IMR-90 (cell line): Measurements from ENCODE around the gene TMEM247. TPM values are rescaled to one million over a fixed set of nuclear protein-coding genes. Genes with fewer than 3 reads are reported as not detected.

ENCODE experiments used
- ATAC-seq: fragments of 200-7000 bp; cut with Tn5 transposase; 2 replicates; pipeline ENCODE4 v1.9.1; 2020; ENCODE audit warnings: low read depth, mild to moderate bottlenecking, moderate library complexity
- BruUV-seq: library from RNA; stranded (reverse); fragments of 400-500 nt; replicated peaks from 2 replicates; lab custom pipeline; 2021; lab: Mats Ljungman, UMichigan
- CTCF ChIA-PET: fragments of 300-600 bp; formaldehyde crosslinking; extraction: SDS; loops from one replicate; lab custom pipeline; 2021; ENCODE audit warnings: antibody characterized with exemption; lab: Yijun Ruan, JAX
- POLR2A ChIA-PET: fragments of 300-600 bp; sonication (Branson Sonifier 250); formaldehyde crosslinking; loops from one replicate; lab custom pipeline; 2022; ENCODE audit warnings: antibody characterized with exemption; ENCODE audit not compliant: unreplicated experiment; lab: Charles Lee
- DNase-seq: peaks from one replicate; pipeline ENCODE4 v3.0.0; 2013
- H2AFZ ChIP-seq: replicated peaks from 2 replicates; pipeline ENCODE3; 2013; ENCODE audit warnings: low read length, mild to moderate bottlenecking; ENCODE audit not compliant: poor library complexity
- H2AK5ac ChIP-seq: 2 replicates; pipeline ENCODE4 v1.6.1; 2013; ENCODE audit warnings: low read depth, low read length, inconsistent platforms
- H2AK9ac ChIP-seq: replicated peaks from 2 replicates; pipeline ENCODE3; 2013; ENCODE audit warnings: mild to moderate bottlenecking, low read depth, low read length, moderate library complexity; ENCODE audit not compliant: poor library complexity
- H2BK120ac ChIP-seq: 2 replicates; pipeline ENCODE4 v1.6.1; 2013; ENCODE audit warnings: low read depth, low read length, inconsistent platforms
- H2BK15ac ChIP-seq: 3 replicates; pipeline ENCODE4 v1.6.1; 2013; ENCODE audit warnings: low read depth, low read length, inconsistent platforms
- H2BK20ac ChIP-seq: 2 replicates; pipeline ENCODE4 v1.6.1; 2013; ENCODE audit warnings: low read depth, mild to moderate bottlenecking, inconsistent platforms, low read length, moderate library complexity
- H2BK5ac ChIP-seq: 2 replicates; pipeline ENCODE4 v1.6.1; 2013; ENCODE audit warnings: mild to moderate bottlenecking, low read depth, low read length, inconsistent platforms; ENCODE audit not compliant: poor library complexity, severe bottlenecking
- H3K14ac ChIP-seq: replicated peaks from 2 replicates; pipeline ENCODE4 v1.6.1; 2013; ENCODE audit warnings: low read depth, low read length, inconsistent platforms
- H3K18ac ChIP-seq: 2 replicates; pipeline ENCODE4 v1.6.1; 2013; ENCODE audit warnings: low read depth, low read length, control low read depth
- H3K23ac ChIP-seq: 2 replicates; pipeline ENCODE4 v1.6.1; 2013; ENCODE audit warnings: low read depth, low read length, inconsistent platforms
- H3K27ac ChIP-seq: 2 replicates; pipeline ENCODE4 v1.5.1; 2013; ENCODE audit warnings: mild to moderate bottlenecking, control low read depth, low read length; ENCODE audit not compliant: insufficient read depth
- H3K27me3 ChIP-seq: 2 replicates; pipeline ENCODE4 v1.6.1; 2013; ENCODE audit warnings: low read length; ENCODE audit not compliant: control insufficient read depth, insufficient read depth
- H3K36me3 ChIP-seq: 2 replicates; pipeline ENCODE4 v1.6.1; 2013; ENCODE audit warnings: low read length, mixed read lengths; ENCODE audit not compliant: control insufficient read depth, insufficient read depth
- H3K4ac ChIP-seq: 2 replicates; pipeline ENCODE4 v1.6.1; 2013; ENCODE audit warnings: low read depth, low read length, inconsistent platforms
- H3K4me1 ChIP-seq: 2 replicates; pipeline ENCODE4 v1.6.1; 2013; ENCODE audit warnings: low read length, mixed read lengths; ENCODE audit not compliant: control insufficient read depth, insufficient read depth
- H3K4me2 ChIP-seq: 2 replicates; pipeline ENCODE4 v1.6.1; 2013; ENCODE audit warnings: low read depth, mild to moderate bottlenecking, control low read depth, low read length, moderate library complexity
- H3K4me3 ChIP-seq: 2 replicates; pipeline ENCODE4 v1.5.1; 2013; ENCODE audit warnings: low read depth, mild to moderate bottlenecking, control low read depth, low read length, moderate library complexity; ENCODE audit not compliant: insufficient read depth
- H3K56ac ChIP-seq: 2 replicates; pipeline ENCODE4 v1.6.1; 2013; ENCODE audit warnings: low read length, inconsistent platforms; ENCODE audit not compliant: insufficient read depth; ENCODE audit errors: extremely low read depth
- H3K79me1 ChIP-seq, 2 experiments: 2 replicates each; pipeline ENCODE4 v1.6.1; 2013; ENCODE audit warnings: low read length in 2 of 2, inconsistent platforms in 1 of 2, low read depth in 1 of 2
- H3K9ac ChIP-seq: 2 replicates; pipeline ENCODE4 v1.6.1; 2013; ENCODE audit warnings: low read depth, low read length, control low read depth
- H3K9me1 ChIP-seq: 2 replicates; pipeline ENCODE4 v1.6.1; 2013; ENCODE audit warnings: low read length, inconsistent platforms; ENCODE audit not compliant: insufficient read depth
- H3K9me3 ChIP-seq: 2 replicates; pipeline ENCODE4 v1.6.1; 2013; ENCODE audit warnings: low read length; ENCODE audit not compliant: control insufficient read depth, insufficient read depth
- H4K20me1 ChIP-seq: 2 replicates; pipeline ENCODE4 v1.6.1; 2013; ENCODE audit warnings: low read length, inconsistent platforms; ENCODE audit not compliant: insufficient read depth
- H4K5ac ChIP-seq: 2 replicates; pipeline ENCODE4 v1.6.1; 2013; ENCODE audit warnings: mild to moderate bottlenecking, low read depth, low read length, control low read depth
- H4K8ac ChIP-seq, 2 experiments: 2 replicates each; pipeline ENCODE4 v1.6.1; 2013; ENCODE audit warnings: low read depth in 2 of 2, low read length in 2 of 2, control low read depth in 1 of 2, inconsistent platforms in 1 of 2
- H4K91ac ChIP-seq: 2 replicates; pipeline ENCODE4 v1.6.1; 2013; ENCODE audit warnings: low read depth, low read length, inconsistent platforms; ENCODE audit not compliant: insufficient read depth
- BHLHE40 ChIP-seq: fragments of 150-350 bp; IDR thresholded peaks from 2 replicates; pipeline ENCODE4 v1.6.1; 2016; ENCODE audit warnings: mild to moderate bottlenecking, low read depth, low read length
- CEBPB ChIP-seq: IDR thresholded peaks from 2 replicates; pipeline ENCODE4 v1.6.1; 2012; ENCODE audit warnings: low read depth, low read length, improper control_type of control experiment
- CHD1 ChIP-seq: IDR thresholded peaks from 2 replicates; pipeline ENCODE4 v1.6.1; 2012; ENCODE audit warnings: low read depth, low read length, improper control_type of control experiment
- CTCF ChIP-seq: conservative IDR thresholded peaks from 2 replicates; pipeline ENCODE4 v1.5.1; 2012; ENCODE audit warnings: mild to moderate bottlenecking, low read depth, low read length, improper control_type of control experiment
- ELK1 ChIP-seq: fragments of 150-350 bp; IDR thresholded peaks from 2 replicates; pipeline ENCODE4 v1.6.1; 2016; ENCODE audit warnings: low read depth, mild to moderate bottlenecking, low read length, moderate library complexity, borderline replicate concordance
- FOS ChIP-seq: fragments of 150-350 bp; IDR thresholded peaks from 2 replicates; pipeline ENCODE4 v1.6.1; 2016; ENCODE audit warnings: low read depth, low read length
- MAFK ChIP-seq: IDR thresholded peaks from 2 replicates; pipeline ENCODE4 v1.6.1; 2012; ENCODE audit warnings: low read depth, low read length, improper control_type of control experiment
- MAZ ChIP-seq: IDR thresholded peaks from 2 replicates; pipeline ENCODE4 v1.6.1; 2012; ENCODE audit warnings: low read depth, mild to moderate bottlenecking, low read length, improper control_type of control experiment, moderate library complexity, borderline replicate concordance
- NFE2L2 ChIP-seq: fragments of 150-350 bp; IDR thresholded peaks from 2 replicates; pipeline ENCODE4 v1.6.1; 2016; ENCODE audit warnings: low read depth, mild to moderate bottlenecking, low read length
- POLR2A ChIP-seq: IDR thresholded peaks from 2 replicates; pipeline ENCODE4 v1.6.1; 2012; ENCODE audit warnings: mild to moderate bottlenecking, low read depth, low read length
- RAD21 ChIP-seq: IDR thresholded peaks from 2 replicates; pipeline ENCODE4 v1.6.1; 2012; ENCODE audit warnings: low read length, improper control_type of control experiment
- RFX5 ChIP-seq: IDR thresholded peaks from 2 replicates; pipeline ENCODE4 v1.8.0; 2012; ENCODE audit warnings: low read depth, mild to moderate bottlenecking, low read length, moderate library complexity
- SMC3 ChIP-seq: fragments of 150-350 bp; IDR thresholded peaks from 2 replicates; pipeline ENCODE4 v1.6.1; 2016; ENCODE audit warnings: low read depth, mild to moderate bottlenecking, antibody characterized with exemption, low read length, moderate library complexity
- USF2 ChIP-seq: fragments of 150-350 bp; IDR thresholded peaks from 2 replicates; pipeline ENCODE4 v1.6.1; 2017; ENCODE audit warnings: mild to moderate bottlenecking, antibody characterized with exemption, low read length, low read depth
- WGBS, 2 experiments: methylation state at CpG; one replicate each; pipeline versions ENCODE4 v1.1.5 to v1.1.7; 2013; ENCODE audit warnings: missing lambda C conversion rate in 2 of 2; ENCODE audit not compliant: insufficient read length in 1 of 2; ENCODE audit errors: extremely low coverage in 2 of 2; 5-methylcytosine and 5-hydroxymethylcytosine counted together
- dilution Hi-C: fragments of 300-500 bp; cut with HindIII; formaldehyde crosslinking; loops from one replicate; pipeline ENCODE4 v1.14.3; 2018; ENCODE audit warnings: low sequenced_read_pairs; ENCODE audit not compliant: unreplicated experiment
- in situ Hi-C: fragments of 300-500 bp; cut with MboI; formaldehyde crosslinking; loops from 3 replicates; pipeline ENCODE4 v1.14.3; 2019; ENCODE audit warnings: low sequenced_read_pairs, inconsistent platforms, mixed read lengths
- intact Hi-C: fragments of 100-400 bp; cut with micrococcal nuclease; formaldehyde crosslinking; loops from 2 replicates; pipeline ENCODE4 v1.10.0; 2022
- polyA plus RNA-seq, 3 experiments: library from polyadenylated mRNA; depleted of rRNA; stranded (reverse); fragments of >200 nt; gene quantifications; 2 replicates each; pipeline ENCODE4 v1.2.3, GENCODE V29; 2012; ENCODE audit warnings: low replicate concordance in 1 of 3
- total RNA-seq: library from RNA; depleted of rRNA; stranded (reverse); fragments of >200 nt; gene quantifications from 2 replicates; pipeline ENCODE4 v1.2.3, GENCODE V29; 2012

The TMEM247 gene
- total and polyA plus RNA-seq, 2 of the 4 experiments (the other 2 are of a cell fraction): not detected

GRCh38 chr2:46514738-46515137, 35.4 kb downstream of the TMEM247 start:
- no peak overlapping the region for H2BK120ac ChIP-seq
- intact Hi-C loops: no loop called here
- H3K9ac ChIP-seq: no peak overlapping the region
- H3K56ac ChIP-seq: no peak overlapping the region
- H2BK5ac ChIP-seq: no peak overlapping the region
- dilution Hi-C loops: no loop called here
- no peak overlapping the region for H4K5ac ChIP-seq
- peaks cover 4% of the 10 kb centered on the region for H3K9me3 ChIP-seq
- no peak overlapping the region for H3K4me3 ChIP-seq
- TF ChIP-seq POLR2A (no peak), CEBPB (no peak), MAFK (no peak), NFE2L2 (no peak), SMC3 (no peak), USF2 (no peak), RAD21 (no peak), ELK1 (no peak), RFX5 (no peak), CTCF (no peak), BHLHE40 (no peak), CHD1 (no peak), FOS (no peak), MAZ (no peak)
- H2BK20ac ChIP-seq: no peak overlapping the region
- H3K27ac ChIP-seq: no peak overlapping the region
- H4K20me1 ChIP-seq: no peaks in the 10 kb centered on the region
- H3K4me1 ChIP-seq: no peaks in the 10 kb centered on the region; the same call in 1 of the 2 replicates
- ChIA-PET CTCF (no interaction called here), POLR2A (no interaction called here)
- no peaks in the 10 kb centered on the region for H3K36me3 ChIP-seq
- H2BK15ac ChIP-seq: no peak overlapping the region
- in situ Hi-C loops: no loop called here
- ATAC-seq: no peak
- H3K9me1 ChIP-seq: 0 out of 2 replicates have a peak, but pooled peaks cover under 1% of the 10 kb centered on the region
- H3K14ac ChIP-seq: no peak overlapping the region
- H2AK5ac ChIP-seq: no peak overlapping the region
- WGBS, 2 experiments: no CpG with 5 or more reads among the region's 1 CpG
- no peaks in the 10 kb centered on the region for H3K27me3 ChIP-seq
- H4K91ac ChIP-seq: no peak overlapping the region
- no TSS peak for BruUV-seq
- H3K23ac ChIP-seq: no peak overlapping the region
- H3K79me1 ChIP-seq: no peaks in the 10 kb centered on the region
- no peak overlapping the region for H4K8ac ChIP-seq
- no peak overlapping the region for H2AK9ac ChIP-seq
- H2AFZ ChIP-seq: no peak overlapping the region
- H3K4ac ChIP-seq: no peak overlapping the region
- no peak overlapping the region for H3K4me2 ChIP-seq
- DNase-seq: no peak
- no peak overlapping the region for H3K18ac ChIP-seq
